HG02885 (cell line): ENCODE results near the gene ARRDC5.
A peak's percentile ranks its signal among the peaks of the same experiment; 100 is the strongest.
"Not testable (repeated sequence)": the region's sequence is repeated elsewhere in the genome, so short reads cannot be mapped to it uniquely, and the experiment has no call there.

ENCODE experiments used
- ATAC-seq: cut with Tn5 transposase; IDR thresholded peaks from one replicate; pipeline ENCODE4 v1.9.1; 2021; ENCODE audit warnings: mild to moderate bottlenecking; ENCODE audit not compliant: unreplicated experiment, poor library complexity

The ARRDC5 gene

DNA sequence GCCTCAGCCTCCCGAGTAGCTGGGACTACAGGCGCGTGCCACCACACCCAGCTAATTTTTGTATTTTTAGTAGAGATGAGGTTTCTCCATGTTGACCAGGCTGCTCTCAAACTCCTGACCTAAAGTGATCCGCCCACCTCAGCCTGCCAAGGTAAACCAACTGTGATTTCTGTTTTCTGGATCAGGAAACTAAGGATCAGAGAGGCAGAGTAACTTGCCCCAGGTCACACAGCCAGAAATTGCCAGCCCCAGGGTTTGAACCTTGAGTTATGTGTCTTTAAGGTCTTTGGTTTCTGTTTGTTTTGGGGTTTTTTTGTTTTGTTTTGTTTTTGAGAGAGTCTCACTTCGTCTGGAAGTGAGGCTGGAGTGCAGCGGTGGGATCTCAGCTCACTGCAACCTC, 31.0 kb downstream of the ARRDC5 start:
- no peak for ATAC-seq

DNA sequence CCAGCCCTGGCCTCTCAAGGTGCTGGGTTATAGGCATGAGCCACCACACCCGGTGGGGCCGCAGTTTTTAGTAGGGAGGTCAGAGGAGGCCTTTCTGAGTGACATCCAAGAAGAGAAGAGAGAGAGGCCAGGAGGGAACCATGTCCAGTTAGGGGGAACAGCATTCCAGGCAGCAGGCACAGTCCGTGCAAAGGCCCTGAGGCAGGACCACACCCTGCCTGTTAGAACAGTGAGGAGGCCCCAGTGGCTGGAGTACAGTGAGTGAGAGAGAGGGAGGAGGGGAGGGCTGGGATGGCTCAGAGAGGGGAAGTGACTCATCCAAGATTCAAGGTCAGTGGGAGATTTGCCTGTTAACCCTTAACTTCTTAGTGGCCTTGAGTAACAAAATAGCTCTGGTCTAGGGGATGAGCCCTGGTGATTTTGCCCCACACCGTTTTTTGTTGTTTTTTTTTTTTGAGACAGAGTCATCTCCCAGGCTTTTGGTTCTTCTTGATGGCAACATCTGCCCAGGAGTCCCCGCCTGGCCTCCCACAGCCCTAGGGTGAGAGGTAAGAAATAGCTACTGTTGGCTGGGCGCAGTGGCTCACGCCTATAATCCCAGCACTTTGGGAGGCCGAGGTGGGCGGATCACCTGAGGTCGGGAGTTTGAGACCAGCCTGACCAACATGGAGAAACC, 32.5 kb downstream of the ARRDC5 start:
- ATAC-seq, result no peak

- ATAC-seq, result no peak
Measured at GRCh38 chr19:4868286-4868834, 34.3 kb downstream of the ARRDC5 start.

DNA sequence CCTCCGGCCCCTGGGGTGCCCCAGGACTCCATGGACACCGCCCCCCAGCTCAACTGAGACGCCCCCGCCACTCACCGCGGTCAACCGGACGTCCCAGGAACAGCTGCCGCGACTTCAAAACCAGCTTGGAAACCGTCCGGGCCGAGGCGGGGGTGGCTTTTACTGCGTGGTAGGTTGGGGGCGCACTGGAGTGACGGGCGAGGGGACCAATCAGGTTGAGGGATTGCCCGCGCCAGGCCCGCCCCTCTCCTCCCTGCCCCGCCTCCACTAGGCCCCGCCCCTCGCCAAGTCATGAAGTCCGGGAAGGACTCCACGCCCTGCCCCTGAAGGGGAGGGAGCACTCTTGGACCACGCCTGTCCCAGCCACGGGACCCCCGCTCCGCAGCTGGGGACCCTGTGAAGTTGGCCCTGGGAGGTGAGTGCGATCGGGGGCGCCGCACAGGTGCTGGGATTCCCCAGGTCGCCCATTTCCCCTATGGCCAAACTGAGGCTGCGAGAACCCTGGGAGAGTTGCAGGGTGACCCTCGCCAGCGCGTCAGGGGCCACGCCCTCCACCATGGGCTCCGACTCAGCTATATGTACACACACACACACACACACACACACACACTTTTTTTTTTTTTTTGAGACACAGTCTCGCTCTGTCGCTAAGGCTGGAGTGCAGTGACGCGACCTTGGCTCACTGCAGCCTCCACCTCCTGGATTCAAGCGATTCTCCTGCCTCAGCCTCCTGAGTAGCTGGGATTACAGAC, 35.0 kb downstream of the ARRDC5 start, which contains the start of gene PLIN3:
Gene PLIN3 (minus strand): TSS at position 134 of the 752 bp plus-strand sequence. CDS start 6,273 bp downstream, outside the sequence.
- peak; percentile 85 for ATAC-seq

DNA sequence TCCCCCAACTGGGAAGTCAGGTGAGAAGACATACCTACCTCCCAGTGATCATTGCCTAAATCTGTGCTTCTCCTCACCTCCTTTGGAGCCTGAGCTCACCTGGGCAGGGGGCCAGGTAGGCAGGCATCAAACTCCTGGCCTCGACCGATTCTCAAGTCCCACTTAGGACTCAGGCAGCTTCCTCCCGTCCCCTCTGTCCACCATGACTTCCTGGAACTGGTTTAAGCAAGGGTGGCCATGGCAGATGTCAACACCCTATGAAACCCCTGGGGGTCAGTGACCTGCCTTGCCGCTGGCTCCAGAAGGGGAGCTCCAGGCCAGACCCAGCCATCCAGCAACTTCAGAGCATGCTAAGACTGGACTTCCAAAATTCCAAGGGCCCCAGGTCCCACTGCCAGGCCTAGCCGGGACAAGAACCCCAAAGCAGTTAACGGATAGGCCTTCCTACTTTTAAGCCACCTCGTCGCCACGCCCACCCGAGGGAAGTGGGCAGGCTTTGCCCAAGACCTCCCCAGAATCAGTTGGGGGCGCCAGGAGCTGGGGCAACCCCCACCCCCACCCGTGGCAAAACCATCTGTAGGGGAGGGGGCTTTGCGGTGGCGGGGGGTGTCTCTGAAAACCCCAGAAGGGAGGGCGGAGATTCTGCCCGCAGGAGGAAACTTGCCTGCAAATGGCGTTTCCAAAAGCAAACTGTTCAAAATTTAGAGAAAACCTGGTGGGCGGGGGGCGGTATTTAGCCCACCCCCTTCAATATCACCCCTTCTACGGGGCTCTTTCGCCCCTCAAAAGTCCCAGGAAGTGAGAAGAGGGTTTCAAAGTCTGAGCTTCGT, 35.9 kb downstream of the ARRDC5 start:
- ATAC-seq, result no peak

- no peak for ATAC-seq
Measured at GRCh38 chr19:4861147-4861546, 41.5 kb downstream of the ARRDC5 start.

DNA sequence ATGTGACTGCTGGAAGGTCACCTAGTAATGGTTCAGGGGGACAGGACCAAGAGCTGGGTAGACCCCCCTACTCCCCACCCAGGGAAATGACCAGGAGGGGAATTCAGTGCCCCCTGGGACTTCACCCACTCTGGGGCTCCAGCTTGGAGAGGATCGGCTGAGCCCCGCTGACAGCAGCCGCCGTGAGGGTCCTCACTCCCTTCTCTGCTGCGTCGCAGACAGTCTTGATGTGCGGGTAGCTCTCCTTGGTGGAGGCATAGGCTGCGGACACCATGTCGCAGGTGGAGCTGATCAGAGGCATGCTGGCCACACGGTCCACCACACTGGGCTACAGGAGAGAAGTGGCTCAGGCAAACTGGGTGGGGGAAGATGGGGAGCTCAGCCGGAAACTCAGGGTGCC, 43.0 kb downstream of the ARRDC5 start:
- no peak for ATAC-seq

DNA sequence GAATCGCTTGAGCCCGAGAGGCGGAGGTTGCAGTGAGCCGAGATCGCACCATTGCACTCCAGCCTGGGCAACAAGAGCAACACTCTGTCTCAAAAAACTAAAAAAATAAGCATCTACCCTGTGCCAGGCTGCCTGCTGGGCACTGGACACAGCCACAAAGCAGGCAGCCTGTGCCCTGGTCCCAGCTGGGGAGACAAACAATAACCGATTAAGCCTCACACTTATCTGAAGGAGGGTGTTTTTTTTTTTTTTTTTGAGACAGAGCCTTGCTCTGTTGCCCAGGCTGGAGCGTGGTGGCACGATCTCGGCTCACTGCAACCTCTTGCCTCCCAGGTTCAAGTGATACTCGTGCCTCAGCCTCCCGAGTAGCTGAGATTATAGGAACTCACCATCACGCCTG, 46.2 kb downstream of the ARRDC5 start:
- ATAC-seq, result not testable (repeated sequence)

- ATAC-seq, result not testable (repeated sequence)
Measured at GRCh38 chr19:4853506-4853905, 49.2 kb downstream of the ARRDC5 start.

DNA sequence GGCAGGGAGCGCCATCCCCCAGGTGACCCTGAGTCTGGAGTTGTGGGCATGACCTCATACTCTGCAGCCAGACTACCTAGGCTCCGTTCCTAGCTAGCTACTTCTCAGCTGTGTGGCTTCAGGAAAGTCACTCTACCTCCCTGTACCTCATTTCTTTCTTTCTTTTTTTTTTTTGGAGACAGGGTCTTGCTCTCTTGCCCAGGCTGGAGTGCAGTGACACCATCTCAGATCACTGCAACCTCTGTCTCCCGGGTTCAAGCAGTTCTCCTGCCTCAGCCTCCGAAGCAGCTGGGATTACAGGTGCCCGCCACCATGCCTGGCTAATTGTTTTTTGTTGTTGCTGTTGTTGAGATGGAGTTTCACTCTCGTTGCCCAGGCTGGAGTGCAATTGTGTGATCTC, 50.2 kb downstream of the ARRDC5 start:
- ATAC-seq, result no peak

DNA sequence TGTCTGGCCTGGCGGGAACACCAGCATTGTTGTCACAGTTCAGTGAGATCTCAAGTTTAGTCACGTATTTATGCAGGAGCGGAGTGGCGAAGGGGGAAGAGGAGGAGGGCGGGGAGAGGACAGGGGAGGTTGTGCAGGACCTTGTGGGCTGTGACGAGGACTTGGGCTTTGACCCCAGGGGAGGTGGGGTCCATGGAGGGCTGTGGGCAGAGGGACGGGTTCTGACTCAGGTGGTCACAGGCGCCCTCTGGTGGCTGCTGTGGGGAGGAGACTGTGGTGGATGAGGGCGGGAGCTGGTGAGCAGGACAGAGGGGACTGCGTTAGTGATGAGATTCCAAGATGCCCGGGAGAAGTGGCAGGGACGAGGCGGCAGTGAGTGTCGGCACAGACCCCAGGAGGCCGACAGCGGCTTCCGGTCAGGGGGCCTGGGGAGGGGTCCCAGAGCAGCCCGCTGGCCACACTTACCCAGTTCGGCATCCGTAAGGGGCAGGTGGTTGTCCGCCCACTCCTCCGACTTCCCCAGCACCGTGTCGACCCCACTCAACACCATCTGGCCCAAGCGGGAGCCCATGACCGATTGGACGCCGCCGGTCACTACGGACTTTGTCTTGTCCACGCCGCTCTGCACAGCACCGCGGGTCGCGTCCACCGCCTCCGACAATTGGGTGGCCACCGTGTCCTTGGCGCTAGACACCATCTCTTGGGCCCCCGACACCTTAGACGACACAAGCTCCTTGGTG, 51.0 kb downstream of the ARRDC5 start:
- no peak for ATAC-seq

DNA sequence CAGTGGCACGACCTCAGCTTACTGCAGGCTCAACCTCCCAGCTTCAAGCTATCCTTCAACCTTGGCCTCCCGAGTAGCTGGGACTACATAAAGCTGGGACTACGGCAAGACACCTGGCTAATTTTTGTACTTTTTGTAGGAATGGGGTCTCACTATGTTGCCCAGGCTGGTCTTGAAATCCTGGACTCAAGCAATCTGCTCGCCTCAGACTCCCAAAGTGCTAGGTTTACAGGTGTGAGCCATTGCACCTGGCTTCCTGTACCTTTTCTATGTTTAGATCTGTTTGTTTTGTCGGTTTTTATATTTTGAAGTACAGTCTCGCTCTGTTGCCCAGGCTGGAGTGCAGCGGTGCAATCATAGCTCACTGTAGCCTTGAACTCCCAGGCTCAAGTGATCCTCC, 53.7 kb downstream of the ARRDC5 start:
- no peak for ATAC-seq

DNA sequence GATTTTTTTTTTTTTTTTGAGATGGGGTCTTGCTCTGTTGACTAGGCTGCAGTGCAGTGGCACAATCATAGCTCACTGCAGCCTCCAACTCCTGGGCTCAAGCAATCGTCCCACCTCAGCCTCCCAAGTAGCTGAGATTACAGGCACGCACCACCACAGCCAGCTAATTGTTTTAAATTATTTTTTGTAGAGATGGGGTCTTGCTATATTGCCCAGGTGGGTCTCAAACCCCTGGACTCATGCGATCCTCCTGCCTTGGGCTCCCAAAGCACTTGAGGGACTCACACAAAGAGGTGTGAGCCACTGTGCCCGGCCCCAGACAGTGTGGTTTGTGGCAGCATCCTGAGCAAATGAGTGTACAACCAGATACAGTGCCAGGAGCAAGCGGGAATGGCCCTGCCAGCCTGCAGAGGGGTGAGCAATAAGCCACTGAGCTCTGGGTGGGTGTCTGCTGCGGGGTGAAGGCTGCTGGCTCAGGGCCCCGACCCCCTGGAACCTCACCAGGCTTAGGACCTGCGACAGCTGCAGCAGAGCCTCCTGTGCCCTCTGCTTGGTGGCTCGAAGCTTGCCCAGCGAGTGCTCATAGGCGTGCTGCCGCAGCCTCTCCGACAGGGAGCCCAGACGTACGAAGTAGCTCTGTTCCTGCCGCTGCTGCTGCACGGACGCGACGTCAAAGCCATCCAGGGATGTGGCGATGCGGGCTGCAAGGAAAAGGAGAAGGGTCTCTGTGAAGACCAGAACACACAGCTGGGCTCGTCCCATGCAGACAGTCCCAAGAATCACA, 55.3 kb downstream of the ARRDC5 start:
- no peak for ATAC-seq

DNA sequence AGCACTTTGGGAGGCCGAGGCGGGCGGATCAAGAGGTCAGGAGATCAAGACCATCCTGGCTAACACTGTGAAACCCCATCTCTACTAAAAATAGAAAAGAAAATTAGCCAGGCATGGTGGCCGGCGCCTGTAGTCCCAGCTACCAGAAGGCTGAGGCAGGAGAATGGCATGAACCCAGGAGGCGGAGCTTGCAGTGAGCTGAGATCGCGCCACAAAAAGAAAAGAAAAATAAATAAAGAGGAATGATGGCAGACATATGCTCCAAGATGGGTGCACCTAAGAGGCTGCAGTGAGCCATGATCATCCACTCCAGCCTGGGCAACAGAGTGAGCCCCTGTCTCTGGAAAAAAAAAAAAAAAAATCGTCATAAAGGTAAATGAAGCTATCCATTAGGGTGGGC, 56.7 kb downstream of the ARRDC5 start:
- not testable (repeated sequence) for ATAC-seq

- ATAC-seq, result no peak
Measured at GRCh38 chr19:4844348-4845179, 58.1 kb downstream of the ARRDC5 start.

DNA sequence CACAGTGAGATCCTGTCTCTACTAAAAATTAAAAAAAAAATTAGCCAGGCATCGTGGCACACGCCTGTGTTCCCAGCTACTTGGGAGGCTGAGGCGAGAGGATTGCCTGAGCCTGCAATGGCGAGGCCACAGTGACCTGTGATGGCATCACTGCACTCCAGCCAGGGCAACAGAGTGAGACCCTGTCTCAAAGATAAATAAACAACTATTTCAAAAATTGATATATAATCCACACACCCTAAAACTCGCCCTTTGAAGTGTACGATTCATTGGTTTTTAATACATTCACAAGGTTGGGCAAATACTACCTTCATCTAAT, 59.1 kb downstream of the ARRDC5 start:
- no peak for ATAC-seq
